ENCODE results near the gene YWHAQ.
A peak's percentile ranks its signal among the peaks of the same experiment; 100 is the strongest.
"Not testable (repeated sequence)": the region's sequence is repeated elsewhere in the genome, so short reads cannot be mapped to it uniquely, and the experiment has no call there.

The YWHAQ gene

DNA sequence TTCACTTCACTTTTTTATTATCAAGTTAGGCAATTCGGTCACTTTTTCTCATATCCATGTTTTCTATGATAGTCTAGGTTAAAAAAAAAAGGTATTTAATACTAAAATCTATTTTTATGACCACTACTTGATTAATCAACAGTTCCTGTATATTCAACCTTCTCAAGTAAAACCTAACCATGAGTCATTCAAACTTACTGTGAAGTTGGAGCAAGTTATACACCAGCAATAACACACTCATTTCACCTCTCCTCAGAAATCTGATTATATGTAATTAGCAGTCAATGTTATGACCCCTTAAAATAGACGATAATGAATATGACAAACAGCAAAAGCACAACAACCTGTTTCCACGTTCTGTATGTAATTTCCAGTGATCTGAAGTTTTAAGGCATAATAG, 40.2 kb downstream of the YWHAQ start:
- DNase-seq, result peak; percentile 33

DNA sequence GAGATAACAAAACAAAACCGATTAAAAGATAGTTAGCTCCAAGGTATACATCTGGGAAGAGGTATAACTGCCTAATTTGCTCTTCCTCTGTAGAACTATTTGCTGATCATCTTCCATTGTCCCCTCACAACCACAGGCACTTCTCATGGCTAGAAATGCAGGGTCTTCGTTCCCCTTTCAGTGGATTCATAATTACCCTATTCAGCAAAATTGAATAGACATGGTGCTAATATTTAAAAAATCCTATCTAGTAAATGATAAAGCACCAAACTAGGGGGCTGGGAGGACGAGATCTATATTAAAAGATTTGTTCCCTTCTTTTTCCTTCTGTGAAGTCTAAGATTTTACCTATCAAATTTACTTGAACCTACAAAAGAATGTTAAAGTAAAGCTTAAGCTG, 44.3 kb downstream of the YWHAQ start:
- no peak for DNase-seq

DNA sequence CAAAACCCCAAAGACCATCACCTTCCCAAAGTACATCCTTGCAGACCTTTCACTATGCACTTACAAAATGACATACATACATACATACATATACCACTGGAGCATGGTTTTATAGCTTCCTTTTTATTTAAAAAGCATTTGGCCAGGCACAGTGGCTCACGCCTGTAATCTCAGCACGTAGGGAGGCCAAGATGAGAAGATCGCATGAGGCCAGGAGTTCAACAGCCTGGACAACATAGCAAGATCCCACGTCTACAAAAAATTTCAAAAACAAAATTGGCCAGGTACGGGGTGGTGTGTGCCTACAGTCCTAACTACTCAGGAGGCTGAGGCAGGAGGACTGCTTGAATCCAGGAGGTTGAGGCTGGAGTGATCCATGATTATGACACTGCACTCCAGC, 45.3 kb downstream of the YWHAQ start:
- DNase-seq, result no peak

DNA sequence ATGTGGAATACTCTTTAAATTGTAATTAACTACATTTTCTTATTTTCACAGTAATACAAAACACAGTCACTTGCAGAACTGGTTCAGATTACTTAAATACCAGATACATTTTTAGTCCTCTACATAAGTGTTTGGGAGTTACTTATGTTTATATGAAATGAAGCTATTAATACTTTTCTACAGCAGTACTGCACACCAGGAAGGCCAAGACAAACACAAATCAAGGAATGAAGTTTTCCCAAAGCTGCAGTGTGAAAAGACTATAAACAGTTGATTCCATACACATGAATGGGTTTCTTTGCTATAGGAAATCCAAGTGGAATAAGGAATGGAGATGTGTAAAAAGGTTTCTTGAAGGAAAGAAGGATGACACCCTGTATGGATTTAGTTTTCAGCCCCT, 45.9 kb downstream of the YWHAQ start:
- DNase-seq, result not testable (repeated sequence)

DNA sequence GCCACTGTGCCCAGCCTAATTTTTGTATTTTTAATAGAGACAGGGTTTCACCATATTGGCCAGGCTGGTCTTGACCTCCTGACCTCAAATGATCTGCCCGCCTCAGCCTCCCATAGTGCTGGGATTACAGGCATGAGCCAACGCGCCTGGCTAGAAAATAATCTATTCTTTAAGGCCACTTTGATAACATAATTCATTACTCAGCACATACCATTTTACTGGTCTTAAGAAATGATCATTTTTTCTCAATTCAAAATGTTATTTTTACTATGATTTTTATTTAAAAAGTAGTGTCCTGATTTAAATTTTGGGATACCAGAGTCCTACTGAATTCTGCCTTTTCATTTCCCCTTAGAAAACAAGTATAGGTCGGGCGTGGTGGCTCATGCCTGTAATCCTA, 48.2 kb downstream of the YWHAQ start:
- no peak for DNase-seq

DNA sequence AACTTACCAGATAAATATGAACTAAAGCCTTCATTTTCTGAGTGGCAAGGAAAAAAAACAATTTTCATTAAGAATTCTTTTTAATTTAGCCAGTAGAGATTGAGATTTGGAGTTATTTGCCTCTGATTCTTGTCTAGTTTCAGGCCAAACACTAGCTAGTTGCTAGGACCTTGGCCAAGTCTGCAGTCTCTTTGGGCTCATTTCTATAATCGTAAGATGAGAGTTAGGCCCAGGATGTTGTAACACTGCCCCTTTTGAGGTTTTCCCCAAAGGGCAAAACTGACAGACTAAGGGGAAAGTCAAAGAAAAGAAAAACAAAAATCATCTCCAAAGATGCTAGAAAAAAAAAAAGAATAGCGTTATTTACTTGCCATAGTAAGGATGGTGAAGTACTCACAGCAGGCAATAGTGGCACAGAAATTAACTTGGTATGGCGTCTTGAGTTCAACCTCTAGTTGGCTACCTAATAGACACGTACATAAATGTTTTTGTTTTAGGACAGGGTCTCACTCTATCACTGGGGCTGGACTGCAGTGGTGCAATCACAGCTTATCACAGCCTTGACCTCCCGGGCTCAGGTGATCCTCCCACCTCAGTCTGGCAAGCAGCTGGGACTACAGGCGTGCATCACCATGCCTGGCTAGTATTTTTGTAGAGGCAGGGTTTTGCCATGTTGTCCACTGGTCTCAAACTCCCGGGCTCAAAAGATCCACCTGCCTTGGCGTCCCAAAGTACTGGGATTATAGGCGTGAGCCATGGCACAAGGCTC, 52.1 kb downstream of the YWHAQ start:
- no peak for DNase-seq

DNA sequence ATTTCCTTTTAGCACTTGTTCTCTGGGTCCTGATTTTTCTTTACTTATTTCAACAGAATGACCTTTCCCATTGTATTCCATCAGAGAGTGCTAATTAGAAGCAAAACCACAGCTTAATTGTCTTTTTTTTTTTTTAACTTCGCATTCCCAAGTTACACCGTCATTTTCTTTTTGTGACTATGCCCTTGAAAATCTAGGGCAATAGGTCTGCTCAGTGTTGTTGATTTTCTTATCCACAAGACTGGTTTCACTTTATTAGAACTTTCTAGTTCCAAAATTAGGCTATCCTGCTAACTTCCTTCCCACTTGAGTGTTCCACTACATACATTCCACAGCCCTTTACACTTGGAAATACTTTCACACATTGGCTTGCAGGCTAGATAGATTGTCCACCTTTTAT, 56.5 kb downstream of the YWHAQ start:
- no peak for DNase-seq

DNA sequence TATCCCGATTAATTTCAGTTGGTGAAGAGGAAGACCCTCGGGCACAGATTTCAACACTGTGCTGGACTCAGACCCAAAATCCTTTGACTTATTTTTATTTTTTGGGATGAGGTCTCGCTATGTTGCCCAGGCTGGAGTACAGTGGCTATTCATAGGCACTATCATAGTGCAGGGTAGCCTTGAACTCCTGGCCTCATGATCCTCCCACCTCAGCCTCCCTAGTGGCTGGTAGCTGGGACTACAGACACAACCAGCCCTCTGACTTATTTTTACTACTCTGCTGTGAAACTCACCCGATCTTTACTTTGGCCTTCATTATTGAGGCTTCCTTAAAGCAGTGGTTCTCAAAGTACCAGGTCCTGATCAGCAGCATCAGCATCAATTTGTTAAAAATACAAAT, 57.0 kb downstream of the YWHAQ start:
- DNase-seq, result no peak

DNA sequence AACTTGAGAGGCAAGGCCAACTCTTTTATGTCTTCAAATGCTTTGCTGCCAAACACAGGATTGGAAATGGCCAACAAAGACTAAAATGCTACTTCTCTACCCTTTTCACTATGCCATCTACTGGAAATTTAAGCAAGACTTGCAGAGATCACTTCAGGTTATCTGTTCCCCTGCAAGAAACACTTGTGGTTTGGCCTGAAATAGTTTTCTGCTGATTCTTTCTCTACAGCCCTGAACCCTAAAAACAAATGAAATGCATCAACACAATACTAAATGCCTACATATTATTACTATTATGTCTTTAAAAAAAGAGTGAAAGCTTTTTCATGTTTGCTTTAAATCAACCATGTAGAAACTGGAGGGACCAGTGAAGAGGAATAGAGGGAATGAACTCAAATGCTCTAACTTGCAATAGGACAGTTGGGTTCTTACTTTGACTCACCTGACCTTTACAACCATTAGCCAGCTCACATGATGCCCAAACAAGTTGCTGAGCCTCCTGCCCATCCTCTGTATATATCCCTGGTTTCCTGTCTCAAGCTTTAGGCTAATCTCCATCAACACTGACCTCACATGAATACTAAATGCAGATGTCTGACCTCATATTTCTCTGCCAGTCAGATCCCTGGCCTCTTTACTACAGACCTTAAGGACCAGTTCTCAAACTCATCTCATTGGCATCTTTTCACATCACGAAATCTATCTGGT, 57.6 kb downstream of the YWHAQ start:
- DNase-seq, result no peak

DNA sequence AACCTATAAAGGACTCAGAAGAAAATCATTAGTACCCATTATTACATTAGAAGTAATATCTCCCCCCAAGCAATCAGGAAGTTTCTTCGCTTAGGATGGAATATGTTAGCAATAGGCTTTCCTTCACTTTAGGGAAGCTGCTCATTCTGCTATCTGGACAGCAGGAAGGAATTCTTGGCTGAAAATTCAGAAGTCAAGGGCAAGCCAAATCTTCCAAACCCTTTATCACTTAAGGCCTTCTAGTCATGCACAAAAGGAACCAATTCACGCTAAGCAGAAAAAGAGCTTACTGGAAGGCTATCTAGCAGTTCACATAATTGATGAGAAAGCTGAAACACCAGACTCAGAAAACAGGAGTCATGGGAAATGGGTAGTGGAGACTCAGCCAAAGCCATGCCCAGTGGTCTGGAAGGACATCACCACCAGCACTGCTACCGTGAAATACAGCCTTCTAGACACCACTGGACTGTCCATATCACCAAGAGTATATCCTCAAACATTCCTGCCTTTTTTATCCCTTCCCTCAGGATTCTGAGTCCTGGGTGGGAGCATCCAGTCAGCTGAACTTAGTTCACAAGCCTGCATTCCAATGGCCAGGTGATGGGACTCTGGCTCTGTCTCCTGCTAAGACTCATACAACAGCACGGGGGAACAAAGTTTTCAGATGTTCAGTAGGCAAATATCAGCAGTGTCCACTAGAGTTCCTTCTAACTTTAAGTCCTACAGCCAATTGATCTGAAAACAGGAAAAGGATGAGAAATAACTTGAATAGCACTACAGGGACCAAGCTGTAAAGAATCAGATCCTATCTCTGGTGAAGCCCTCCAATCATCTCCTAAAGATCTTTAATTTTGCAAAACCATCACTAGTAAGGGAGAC, 60.4 kb downstream of the YWHAQ start:
- DNase-seq, result no peak

DNA sequence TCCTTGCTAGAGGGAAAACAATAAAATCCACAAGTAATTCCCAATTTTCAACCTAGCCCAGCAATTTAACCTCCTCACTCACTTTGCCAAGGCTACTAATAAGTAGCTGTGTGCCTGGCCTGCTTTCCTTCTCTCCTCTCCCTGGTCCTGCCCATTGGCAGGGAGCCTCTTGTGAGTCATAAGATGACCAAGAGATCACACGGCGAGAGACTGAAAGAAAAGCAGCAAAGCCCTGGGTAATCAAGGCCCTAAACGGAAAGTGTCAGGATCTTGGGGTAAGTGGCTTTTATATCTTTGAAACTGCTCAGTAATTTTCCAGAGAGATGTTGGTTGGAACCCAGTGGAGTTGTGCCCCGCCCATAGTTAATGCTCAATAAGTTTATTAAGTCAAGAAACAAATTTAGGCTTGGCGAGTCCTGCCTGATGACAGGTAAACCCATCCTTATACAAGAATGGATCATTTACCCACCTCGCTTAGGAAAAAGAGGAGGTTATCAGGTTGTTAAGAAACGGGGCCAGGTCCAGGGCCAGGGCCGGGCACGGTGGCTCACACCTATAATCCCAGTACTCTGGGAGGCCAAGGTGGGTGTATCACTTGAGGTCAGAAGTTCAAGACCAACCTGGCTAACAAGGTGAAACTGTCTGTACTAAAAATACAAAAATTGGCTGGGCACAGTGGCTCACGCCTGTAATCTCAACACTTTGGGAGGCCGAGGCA, 65.2 kb downstream of the YWHAQ start:
- DNase-seq, result no peak

DNA sequence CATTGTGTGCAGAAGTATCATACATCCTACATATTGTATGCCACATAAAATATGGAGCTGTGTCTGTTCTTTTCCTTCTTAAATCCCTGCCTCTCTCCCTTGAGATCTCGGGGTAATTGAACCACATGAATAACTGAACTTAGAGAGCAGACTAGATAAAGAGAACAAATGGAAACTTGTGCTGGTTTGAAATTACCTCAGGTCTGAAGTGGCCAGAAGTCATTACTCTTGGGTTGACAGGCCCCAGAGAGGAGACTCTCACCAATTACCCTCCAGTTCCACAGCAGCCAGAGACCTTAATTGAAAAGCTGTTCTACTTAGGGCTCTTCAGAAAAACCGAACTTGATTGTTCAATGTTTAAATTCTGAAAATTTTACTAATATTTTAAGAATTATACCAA, 70.2 kb downstream of the YWHAQ start:
- DNase-seq, result no peak

DNA sequence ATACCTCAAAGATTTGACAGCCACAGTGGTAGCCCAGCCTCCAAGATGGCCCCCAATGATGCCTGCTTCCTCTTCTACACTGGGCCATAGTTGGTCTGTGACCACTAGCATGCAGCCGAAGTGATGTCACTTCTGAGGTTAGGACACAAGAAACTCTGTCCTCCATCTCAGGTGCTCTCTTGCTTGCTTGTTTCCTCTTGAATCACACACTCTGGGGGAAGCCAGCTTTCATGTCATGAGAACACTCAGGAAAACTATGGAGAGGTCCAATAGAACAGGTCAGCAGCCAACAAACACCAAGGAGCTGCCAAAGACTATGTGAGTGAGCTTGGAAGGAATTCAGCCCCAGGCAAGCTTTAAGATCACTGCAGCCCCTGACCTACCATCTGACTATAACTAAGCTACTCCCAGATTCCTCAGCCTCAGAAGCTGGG, 71.8 kb downstream of the YWHAQ start:
- DNase-seq, result no peak

DNA sequence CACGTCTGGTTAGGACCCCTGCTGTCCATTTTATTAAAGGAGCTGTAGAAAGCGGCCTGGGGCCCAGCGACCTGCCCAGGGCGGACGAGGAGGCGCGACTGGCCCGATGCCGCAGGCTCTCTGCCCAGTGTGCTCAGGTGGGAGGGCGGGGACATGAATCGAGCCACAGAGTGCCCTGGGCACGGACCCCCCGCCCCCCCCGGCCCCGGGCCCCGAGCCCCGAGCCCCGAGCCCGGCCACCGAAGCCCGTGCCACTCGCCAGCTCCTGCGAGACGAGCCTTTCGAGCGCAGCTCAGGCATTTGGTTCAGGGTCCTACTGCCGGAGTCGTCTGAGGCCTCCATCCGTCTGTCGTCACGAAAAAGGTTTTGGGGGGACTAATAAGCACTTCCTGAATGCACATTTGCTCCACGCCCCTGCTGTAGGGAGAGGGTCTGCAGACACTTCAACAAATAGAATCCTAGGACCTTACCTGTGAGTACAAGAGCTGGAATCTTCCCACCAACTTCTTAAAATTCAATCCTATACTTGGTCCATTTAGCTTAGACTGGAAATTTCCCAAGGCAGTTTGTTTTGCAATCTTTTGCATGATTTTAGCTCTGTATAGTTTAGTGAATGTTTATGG, 74.6 kb downstream of the YWHAQ start:
- peak; percentile 21 for DNase-seq

DNA sequence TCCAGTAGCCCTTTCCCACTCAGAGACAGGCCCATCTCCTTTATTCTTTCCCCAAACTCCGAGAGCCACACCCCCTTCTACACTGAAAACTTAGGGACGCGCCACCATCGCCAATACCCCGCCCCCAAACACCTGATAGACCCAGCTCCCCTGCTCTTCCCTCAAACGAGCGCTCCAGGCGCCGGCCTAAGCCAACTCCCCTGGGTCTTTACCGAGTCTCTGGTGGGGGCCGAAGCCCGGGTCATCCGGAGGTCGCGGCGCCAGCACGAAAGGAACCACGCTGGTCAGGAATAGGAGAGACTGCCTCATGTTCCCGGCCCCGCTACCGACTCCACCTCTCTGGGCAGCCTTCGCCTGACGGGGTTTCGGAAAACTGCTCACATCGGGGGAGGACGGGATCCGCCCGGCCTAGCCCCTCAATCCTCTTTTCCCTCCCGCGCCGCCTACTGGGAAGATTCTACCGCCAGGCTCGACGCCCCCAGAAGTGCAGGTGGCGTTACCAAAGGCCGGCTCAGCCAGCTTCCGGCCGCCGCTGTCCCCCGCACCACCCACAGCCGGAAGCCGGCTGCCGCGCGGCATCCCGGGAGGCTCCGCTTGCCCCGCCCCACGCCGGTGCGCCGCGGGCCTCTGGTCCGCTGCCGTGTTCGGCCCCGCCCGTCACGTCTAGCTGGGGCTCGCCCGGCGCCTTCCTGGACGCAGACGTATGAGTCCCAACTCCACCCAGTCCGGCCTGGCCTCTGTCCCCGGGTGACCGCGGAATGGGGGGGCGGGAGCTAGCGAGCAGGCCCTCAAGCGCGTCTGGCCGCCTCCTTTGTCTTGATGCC, 75.3 kb downstream of the YWHAQ start, which contains the start of gene ADAM17:
ADAM17 (minus strand) TSS at position 534 of the 824 bp plus-strand sequence; CDS start at position 309, 225 bp downstream.
- peak; percentile 79 for DNase-seq

DNA sequence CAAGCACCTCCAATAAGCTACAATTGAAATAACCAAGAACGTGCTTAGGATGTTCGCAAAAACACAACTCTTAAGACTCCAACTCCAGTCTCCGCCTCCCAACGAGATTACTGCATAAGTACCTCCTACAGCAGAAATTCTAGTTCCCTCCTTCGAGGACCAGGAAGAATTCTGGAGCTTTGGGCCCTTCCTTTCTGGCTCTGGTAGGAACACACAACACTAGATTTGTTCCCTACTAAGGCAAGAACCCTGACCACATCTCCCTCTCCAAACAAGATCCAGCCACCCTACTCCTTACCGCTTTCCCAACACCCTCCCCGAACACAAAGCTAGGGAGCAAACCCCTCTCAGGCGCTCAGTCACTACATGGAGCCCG, 75.9 kb downstream of the YWHAQ start:
- DNase-seq, result peak; percentile 40

DNA sequence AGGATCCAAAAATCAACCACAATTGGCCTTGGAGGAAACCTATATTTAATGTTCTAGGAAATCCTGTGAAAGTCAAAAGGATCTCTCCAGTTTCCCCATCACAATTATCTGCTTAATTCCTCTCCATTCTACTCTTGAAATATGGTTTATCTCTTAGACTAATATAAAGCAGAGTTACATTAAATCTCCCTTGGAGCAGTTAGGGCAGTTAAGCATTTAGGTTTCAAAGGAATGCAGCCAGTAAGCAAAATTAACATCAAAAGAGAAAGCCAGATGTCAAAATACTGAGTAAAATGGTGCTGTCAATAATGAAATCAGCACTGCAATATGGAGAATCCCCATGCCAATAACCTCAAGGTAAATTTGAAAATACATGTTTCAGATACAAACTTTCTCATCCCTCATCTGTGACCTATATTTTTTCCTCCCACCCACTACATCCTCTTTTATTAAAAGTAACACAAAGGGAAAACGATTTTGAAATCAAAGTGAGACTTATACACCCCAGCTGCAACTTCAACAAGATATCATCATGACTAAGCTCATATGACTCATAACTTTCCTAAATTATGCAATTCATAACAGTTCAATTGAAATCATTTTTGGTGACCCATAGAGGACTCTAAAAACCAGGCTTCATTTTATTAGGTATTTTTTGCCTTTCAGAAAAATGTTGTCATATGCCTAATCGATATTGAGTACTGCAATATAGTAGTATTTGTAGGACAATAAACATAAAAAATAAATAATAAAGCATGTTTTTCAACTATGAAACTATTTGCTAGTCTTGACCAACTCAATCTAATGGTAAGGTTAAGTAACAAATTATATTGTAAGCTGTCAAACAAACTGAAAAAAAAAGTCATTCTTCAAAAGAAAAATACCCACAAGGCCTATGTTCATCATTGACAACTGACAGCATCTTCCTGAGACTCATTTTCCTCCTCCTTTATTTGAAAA, 78.3 kb downstream of the YWHAQ start:
- DNase-seq, result peak; percentile 78

DNA sequence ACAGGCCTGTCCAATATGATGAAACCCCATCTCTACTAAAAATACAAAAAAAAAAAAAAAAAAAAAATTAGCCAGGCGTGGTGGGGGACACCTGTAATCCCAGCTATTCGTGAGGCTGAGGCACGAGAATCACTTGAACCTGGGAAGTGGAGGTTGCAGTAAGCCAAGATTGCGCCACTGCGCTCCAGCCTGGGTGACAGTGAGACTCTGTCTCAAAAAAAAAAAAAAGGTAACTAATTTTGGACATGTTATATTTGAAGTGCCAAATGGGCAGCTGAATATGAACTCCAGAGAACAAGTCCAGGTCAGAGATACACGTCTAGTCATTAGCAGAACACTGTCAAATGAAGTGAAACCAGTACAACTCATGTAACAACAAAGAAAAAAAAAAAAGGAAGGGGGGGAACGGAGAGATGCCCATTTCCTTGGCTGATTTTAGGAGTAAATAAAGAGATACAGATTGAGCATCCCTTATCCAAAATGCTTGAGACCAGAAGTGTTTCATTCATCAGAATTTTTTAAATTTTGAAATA, 79.9 kb downstream of the YWHAQ start:
- DNase-seq, result not testable (repeated sequence)

DNA sequence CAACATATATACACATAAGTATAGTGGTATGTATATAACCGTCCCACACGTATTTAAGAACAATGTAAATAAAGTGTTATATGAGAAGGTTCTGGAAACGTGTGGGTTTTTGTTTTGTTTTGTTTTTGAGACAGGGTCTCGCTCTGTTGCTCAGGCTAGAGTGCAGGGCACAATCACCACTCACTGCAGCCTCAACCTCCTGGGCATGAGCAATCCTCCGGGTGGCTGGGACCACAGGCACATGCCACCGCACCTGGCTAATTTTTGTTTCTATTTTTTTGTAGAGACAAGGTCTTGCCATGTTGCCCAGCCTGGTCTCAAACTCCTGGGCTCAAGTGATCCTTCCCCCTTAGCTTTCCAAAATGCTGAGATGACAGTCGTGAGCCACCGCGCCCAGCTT, 81.4 kb downstream of the YWHAQ start:
- no peak for DNase-seq

DNA sequence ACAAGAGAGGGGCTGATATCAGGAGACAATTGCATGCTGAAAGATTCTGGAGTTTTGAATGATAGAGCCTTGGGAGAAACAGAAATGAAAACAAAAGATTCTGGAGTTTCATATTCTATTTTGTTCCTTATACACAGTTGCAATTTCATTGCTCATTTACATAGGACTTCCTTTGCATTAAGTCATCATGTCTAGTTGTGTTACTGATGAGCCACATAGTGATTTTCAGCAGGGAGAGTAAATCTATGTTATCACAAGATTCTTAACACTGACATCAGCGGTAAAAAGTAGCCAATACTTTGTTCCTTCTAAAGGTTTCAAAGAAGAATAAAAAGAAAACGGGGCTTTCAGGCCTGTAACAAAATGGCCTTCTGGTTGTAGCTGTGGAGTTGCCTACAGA, 82.3 kb downstream of the YWHAQ start:
- DNase-seq, result peak; percentile 50
